Raji (cell line): Measurements from ENCODE around the gene KCNK13.

Experiments used
- POLR2A ChIP-seq: IDR thresholded peaks from 2 replicates; pipeline ENCODE4 v1.6.1; 2011; ENCODE audit warnings: low read depth, low read length, control low read depth; ENCODE audit not compliant: insufficient read depth

Gene KCNK13

GRCh38 chr14:90154110-90154509, 92.3 kb downstream of the KCNK13 start:
- TF ChIP-seq POLR2A = no peak

- no peak for TF ChIP-seq POLR2A
These were observed 97.4 kb downstream of the KCNK13 start for GRCh38 chr14:90159146-90159545.

- no peak for TF ChIP-seq POLR2A
These were observed 97.9 kb downstream of the KCNK13 start for GRCh38 chr14:90159688-90160087.

- TF ChIP-seq POLR2A = no peak
These were observed 99.3 kb downstream of the KCNK13 start for GRCh38 chr14:90161129-90161528.

- TF ChIP-seq POLR2A = no peak
These were observed 106.8 kb downstream of the KCNK13 start for GRCh38 chr14:90168425-90169105.

GRCh38 chr14:90175631-90176030, 113.8 kb downstream of the KCNK13 start:
- no peak for TF ChIP-seq POLR2A

- TF ChIP-seq POLR2A = no peak
These were observed 115.9 kb downstream of the KCNK13 start for GRCh38 chr14:90177539-90178189.

- no peak for TF ChIP-seq POLR2A
These were observed 117.6 kb downstream of the KCNK13 start for GRCh38 chr14:90179357-90179756.

GRCh38 chr14:90179809-90180779, 118.3 kb downstream of the KCNK13 start:
- TF ChIP-seq POLR2A = no peak

- TF ChIP-seq POLR2A = no peak
These were observed 122.3 kb downstream of the KCNK13 start for GRCh38 chr14:90184094-90184493.

GRCh38 chr14:90184571-90185266, 122.9 kb downstream of the KCNK13 start:
- TF ChIP-seq POLR2A = no peak

GRCh38 chr14:90188588-90188987, 126.8 kb downstream of the KCNK13 start:
- no peak for TF ChIP-seq POLR2A

- TF ChIP-seq POLR2A = no peak
These were observed 129.4 kb downstream of the KCNK13 start for GRCh38 chr14:90191154-90191553.

- no peak for TF ChIP-seq POLR2A
These were observed 129.8 kb downstream of the KCNK13 start for GRCh38 chr14:90191585-90191984.

- no peak for TF ChIP-seq POLR2A
These were observed 132.1 kb downstream of the KCNK13 start for GRCh38 chr14:90193925-90194324.
